Mucosa of rectum (tissue), 2 donors: ENCODE results near the gene HOXA3.

Source experiments
- H3K27ac ChIP-seq, 2 donors: one replicate each; pipeline ENCODE4 v1.7.0; 2013; ENCODE audit warnings: inconsistent platforms in 2 of 2, low read depth in 2 of 2, low read length in 2 of 2
- H3K27me3 ChIP-seq, 2 donors: one replicate each; pipeline ENCODE4 v1.7.0; 2013; ENCODE audit warnings: low read length in 2 of 2; ENCODE audit not compliant: control insufficient read depth in 2 of 2, insufficient read depth in 2 of 2
- H3K36me3 ChIP-seq, 2 donors: one replicate each; pipeline ENCODE4 v1.7.0; 2013; ENCODE audit warnings: low read length in 2 of 2; ENCODE audit not compliant: control insufficient read depth in 2 of 2, insufficient read depth in 2 of 2
- H3K4me1 ChIP-seq, 2 donors: one replicate each; pipeline ENCODE4 v1.7.0; 2013; ENCODE audit warnings: low read length in 2 of 2, mild to moderate bottlenecking in 1 of 2; ENCODE audit not compliant: control insufficient read depth in 2 of 2, insufficient read depth in 2 of 2
- H3K4me3 ChIP-seq, 2 donors: one replicate each; pipeline ENCODE4 v1.7.0; 2013; ENCODE audit warnings: low read length in 2 of 2
- H3K9ac ChIP-seq, 2 donors: one replicate each; pipeline ENCODE4 v1.7.0; 2013; ENCODE audit warnings: low read length in 2 of 2, low read depth in 1 of 2, mild to moderate bottlenecking in 1 of 2
- H3K9me3 ChIP-seq, 2 donors: one replicate each; pipeline ENCODE4 v1.7.0; 2013; ENCODE audit warnings: low read length in 2 of 2; ENCODE audit not compliant: control insufficient read depth in 2 of 2
- donor health status: healthy.
- donor health status: Normal muscosa, but diverticular disease.

HOXA3 gene

GRCh38 chr7:27172315-27172774 lies 20.0 kb upstream of the HOXA3 start:
- peak overlapping the region; percentile 64 to 79 for H3K4me3 ChIP-seq
- H3K27me3 ChIP-seq: peaks cover 0 to 13% of the 10 kb centered on the region in 2 donors
- H3K36me3 ChIP-seq: no peaks in the 10 kb centered on the region
- H3K27ac ChIP-seq: peak overlapping the region; percentile 96
- peaks cover 29 to 47% of the 10 kb centered on the region in 2 donors for H3K4me1 ChIP-seq
- peak overlapping the region; percentile 73 to 96 for H3K9ac ChIP-seq
- H3K9me3 ChIP-seq: no peaks in the 10 kb centered on the region

GRCh38 chr7:27171637-27172314 lies 19.4 kb upstream of the HOXA3 start:
- Histone ChIP-seq H3K27me3 (peaks cover 0 to 13% of the 10 kb centered on the region in 2 donors), H3K27ac (peak overlapping the region; percentile 96), H3K4me1 (peaks cover 29 to 43% of the 10 kb centered on the region in 2 donors), H3K9me3 (no peaks in the 10 kb centered on the region), H3K9ac (peak overlapping the region; percentile 73 to 96), H3K4me3 (peak overlapping the region; percentile 64 to 79), H3K36me3 (no peaks in the 10 kb centered on the region)

GRCh38 chr7:27171325-27171636 lies 18.9 kb upstream of the HOXA3 start:
- H3K4me3 ChIP-seq: peak overlapping the region; percentile 64 to 79
- H3K4me1 ChIP-seq: peaks cover 24 to 41% of the 10 kb centered on the region in 2 donors
- H3K27me3 ChIP-seq: peaks cover 0 to 13% of the 10 kb centered on the region in 2 donors
- peak overlapping the region; percentile 96 for H3K27ac ChIP-seq
- no peaks in the 10 kb centered on the region for H3K9me3 ChIP-seq
- H3K36me3 ChIP-seq: no peaks in the 10 kb centered on the region
- peak overlapping the region; percentile 73 to 96 for H3K9ac ChIP-seq

GRCh38 chr7:27170426-27171324 lies 18.3 kb upstream of the HOXA3 start:
- no peaks in the 10 kb centered on the region for H3K36me3 ChIP-seq
- H3K27me3 ChIP-seq: peaks cover 0 to 12% of the 10 kb centered on the region in 2 donors
- H3K4me1 ChIP-seq: peaks cover 24 to 35% of the 10 kb centered on the region in 2 donors
- H3K4me3 ChIP-seq: peak overlapping the region; percentile 67 to 79
- H3K27ac ChIP-seq: peak overlapping the region; percentile 96
- H3K9ac ChIP-seq: peak overlapping the region; percentile 73 to 96
- H3K9me3 ChIP-seq: no peaks in the 10 kb centered on the region

- Histone ChIP-seq H3K4me3 (peak overlapping the region; percentile 67 to 84), H3K9ac (peak overlapping the region; percentile 83 to 96), H3K27me3 (peaks cover 0 to 7% of the 10 kb centered on the region in 2 donors), H3K4me1 (peaks cover 21 to 28% of the 10 kb centered on the region in 2 donors), H3K36me3 (no peaks in the 10 kb centered on the region), H3K27ac (peak overlapping the region; percentile 91 to 92), H3K9me3 (no peaks in the 10 kb centered on the region)
Observed at GRCh38 chr7:27169658-27170425, 17.5 kb upstream of the HOXA3 start.

- Histone ChIP-seq H3K4me3 (peak overlapping the region; percentile 67 to 84), H3K4me1 (peaks cover 22 to 31% of the 10 kb centered on the region in 2 donors), H3K27ac (peak overlapping the region; percentile 91 to 92), H3K27me3 (peaks cover 0 to 3% of the 10 kb centered on the region in 2 donors), H3K9me3 (no peaks in the 10 kb centered on the region), H3K9ac (peak overlapping the region; percentile 81 to 96), H3K36me3 (no peaks in the 10 kb centered on the region)
Observed at GRCh38 chr7:27168265-27168947, 16.0 kb upstream of the HOXA3 start.

- Histone ChIP-seq H3K27ac (peak overlapping the region; percentile 91 to 92), H3K4me1 (peaks cover 18 to 33% of the 10 kb centered on the region in 2 donors), H3K4me3 (peak overlapping the region; percentile 67 to 84), H3K9ac (peak overlapping the region; percentile 81 to 96), H3K27me3 (peaks cover 0 to 4% of the 10 kb centered on the region in 2 donors), H3K9me3 (no peaks in the 10 kb centered on the region), H3K36me3 (no peaks in the 10 kb centered on the region)
Observed at GRCh38 chr7:27167916-27168264, 15.5 kb upstream of the HOXA3 start.

GRCh38 chr7:27166531-27167505 lies 14.4 kb upstream of the HOXA3 start:
- Histone ChIP-seq H3K27me3 (peaks cover 0 to 3% of the 10 kb centered on the region in 2 donors), H3K36me3 (no peaks in the 10 kb centered on the region), H3K9ac (peak overlapping the region; percentile 81 to 96), H3K4me3 (peak overlapping the region; percentile 67 to 84), H3K4me1 (peaks cover 14 to 28% of the 10 kb centered on the region in 2 donors), H3K9me3 (no peaks in the 10 kb centered on the region), H3K27ac (peak overlapping the region; percentile 91 to 92)
